HG03442 (cell line): ENCODE results near the gene TPO.

Source experiments
- ATAC-seq: cut with Tn5 transposase; IDR thresholded peaks from one replicate; pipeline ENCODE4 v1.9.1; 2021; ENCODE audit warnings: mild to moderate bottlenecking, moderate library complexity; ENCODE audit not compliant: unreplicated experiment

TPO gene

DNA sequence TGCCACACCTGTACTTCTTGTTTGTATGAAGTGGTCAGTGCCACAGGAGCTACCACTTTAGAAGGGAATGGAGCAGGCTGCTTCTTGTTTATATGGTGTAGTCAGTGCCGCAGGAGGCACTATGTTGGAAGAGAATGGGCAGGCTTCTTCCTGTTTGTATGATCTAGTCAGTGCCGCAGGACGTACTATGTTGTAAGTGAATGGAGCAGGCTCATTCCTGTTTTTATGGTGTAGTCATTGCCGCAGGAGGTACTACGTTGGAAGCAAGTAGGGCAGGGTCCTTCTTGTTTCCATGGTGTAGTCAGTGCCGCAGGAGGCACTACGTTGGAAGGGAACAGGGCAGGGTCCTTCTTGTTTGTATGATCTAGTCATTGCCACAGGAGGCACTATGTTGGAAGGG lies 27.3 kb downstream of the TPO start:
- ATAC-seq = no peak

DNA sequence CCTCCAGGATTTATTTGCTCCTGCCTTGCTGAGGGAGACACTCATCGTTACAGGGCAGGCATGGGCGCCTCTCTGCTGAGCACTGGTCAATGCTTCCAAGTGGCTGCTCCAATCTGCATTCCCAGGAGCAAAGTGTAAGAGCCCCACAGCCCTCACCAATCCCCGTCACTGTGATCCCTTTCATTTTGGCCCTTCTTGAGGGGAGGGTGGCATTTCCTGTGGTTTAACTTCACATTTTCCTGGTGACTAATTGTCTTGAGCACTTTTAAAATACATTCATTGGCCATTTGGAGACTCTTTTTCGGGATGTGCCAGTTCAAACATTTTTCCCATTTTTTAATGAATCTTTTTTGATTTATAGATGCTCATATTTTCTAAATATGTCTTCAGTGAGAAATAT lies 33.0 kb downstream of the TPO start:
- no peak for ATAC-seq

GRCh38 chr2:1448009-1448408 lies 34.7 kb downstream of the TPO start:
- no peak for ATAC-seq

GRCh38 chr2:1450915-1451314 lies 37.7 kb downstream of the TPO start:
- ATAC-seq = no peak

GRCh38 chr2:1451422-1451821 lies 38.2 kb downstream of the TPO start:
- ATAC-seq = no peak

DNA sequence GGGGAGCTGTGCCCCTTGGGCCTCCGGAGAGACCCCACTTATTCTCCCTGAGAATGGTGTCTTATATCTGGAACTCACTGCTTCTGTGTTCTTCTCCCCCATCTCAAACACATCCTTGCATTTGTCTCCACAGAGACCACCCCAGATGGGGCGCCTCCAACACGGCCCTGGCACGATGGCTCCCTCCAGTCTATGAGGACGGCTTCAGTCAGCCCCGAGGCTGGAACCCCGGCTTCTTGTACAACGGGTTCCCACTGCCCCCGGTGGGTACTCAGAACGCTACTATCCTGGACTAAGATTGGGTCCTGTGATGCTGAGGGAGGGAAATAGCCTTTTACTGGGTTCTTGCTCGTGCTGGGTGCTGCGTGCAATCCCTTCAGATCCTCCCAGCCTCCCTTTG lies 40.3 kb downstream of the TPO start:
- ATAC-seq = no peak

DNA sequence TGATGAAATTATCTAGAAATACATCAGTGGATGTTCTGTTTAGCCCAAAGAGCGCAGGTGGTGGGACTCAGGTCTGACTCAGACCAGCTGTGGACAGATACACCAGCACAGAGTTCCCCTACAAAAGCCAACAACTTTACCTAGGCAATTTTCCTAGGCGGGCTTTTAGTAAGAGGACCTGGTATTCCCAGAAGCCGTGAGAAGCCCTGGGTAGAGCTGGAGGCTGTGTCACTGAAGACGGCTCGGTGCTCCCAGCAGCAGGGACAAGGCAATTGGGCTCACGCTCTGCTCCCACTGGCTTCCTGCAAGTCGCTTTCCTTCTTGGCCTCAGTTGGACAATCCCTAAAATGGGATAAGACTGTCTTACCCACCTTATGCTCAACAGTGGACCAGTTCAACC lies 41.1 kb downstream of the TPO start:
- ATAC-seq = no peak

- no peak for ATAC-seq
These were observed 42.2 kb downstream of the TPO start for GRCh38 chr2:1455466-1455865.

GRCh38 chr2:1458432-1458831 lies 45.2 kb downstream of the TPO start:
- no peak for ATAC-seq

DNA sequence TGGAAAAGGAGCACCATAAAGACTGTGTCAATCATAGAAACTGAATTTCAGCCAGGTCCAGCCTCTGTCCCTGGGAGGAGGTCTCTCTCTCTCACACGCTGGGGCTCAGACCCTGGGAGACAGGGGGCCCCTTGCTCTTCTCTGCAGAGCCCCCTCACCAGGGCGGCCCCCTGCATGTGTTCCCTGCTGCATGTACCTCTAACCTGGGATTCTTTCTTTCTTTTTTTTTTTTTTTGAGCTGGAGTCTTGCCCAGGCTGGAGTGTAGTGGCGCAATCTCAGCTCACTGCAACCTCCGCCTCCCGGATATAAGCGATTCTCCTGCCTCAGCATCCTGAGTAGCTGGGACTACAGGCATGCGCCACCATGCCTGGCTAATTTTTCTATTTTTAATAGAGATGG lies 46.5 kb downstream of the TPO start:
- ATAC-seq = no peak

DNA sequence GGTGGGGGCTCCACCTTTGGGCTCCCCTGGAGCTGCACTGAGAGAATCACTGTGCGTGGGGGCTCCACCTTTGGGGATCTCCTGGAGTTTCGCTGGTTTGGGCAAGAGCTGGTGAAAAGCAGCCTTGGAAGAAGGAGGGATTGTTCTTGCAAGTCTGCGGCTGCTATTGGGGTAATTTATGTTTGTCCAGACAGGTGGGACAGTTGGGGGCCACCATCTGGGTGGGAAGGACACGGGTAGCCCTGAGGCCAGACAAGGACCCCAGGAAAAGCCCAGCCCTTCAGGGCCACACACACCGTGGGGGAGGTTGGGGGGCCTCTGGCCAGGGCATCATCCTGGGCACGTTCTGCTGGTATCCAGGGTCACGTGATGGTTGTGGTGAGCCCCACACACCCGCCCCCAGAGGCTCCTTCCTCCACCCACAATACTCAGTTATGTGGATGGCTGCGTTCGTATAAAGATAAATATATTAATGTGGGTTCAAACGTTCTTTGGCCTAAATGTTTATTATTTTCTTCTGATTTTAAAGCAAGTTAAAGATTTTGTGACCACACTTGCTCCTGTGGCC lies 47.7 kb downstream of the TPO start:
- ATAC-seq = no peak

- ATAC-seq = no peak
These were observed 48.5 kb downstream of the TPO start for GRCh38 chr2:1461507-1462390.

- ATAC-seq = no peak
These were observed 49.7 kb downstream of the TPO start for GRCh38 chr2:1462994-1463393.

DNA sequence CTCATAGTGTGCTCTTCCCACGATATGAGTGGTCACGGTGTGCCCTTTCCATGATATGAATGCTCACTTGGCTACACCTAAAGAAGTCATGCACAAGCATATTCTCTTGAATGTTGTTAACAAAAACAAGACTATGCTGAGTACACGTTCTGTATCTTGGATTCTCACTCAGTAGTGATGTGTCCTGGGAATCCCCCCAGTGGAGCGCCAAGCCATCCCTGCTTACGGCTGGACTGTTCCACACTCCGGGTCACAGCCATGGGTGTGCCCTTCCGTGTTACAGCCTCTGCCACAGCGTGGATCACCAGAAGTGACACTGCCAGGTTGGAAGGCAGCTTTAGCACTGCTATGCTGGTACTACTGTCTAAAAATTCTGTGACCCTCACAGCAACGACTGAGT lies 59.1 kb downstream of the TPO start:
- ATAC-seq = no peak

DNA sequence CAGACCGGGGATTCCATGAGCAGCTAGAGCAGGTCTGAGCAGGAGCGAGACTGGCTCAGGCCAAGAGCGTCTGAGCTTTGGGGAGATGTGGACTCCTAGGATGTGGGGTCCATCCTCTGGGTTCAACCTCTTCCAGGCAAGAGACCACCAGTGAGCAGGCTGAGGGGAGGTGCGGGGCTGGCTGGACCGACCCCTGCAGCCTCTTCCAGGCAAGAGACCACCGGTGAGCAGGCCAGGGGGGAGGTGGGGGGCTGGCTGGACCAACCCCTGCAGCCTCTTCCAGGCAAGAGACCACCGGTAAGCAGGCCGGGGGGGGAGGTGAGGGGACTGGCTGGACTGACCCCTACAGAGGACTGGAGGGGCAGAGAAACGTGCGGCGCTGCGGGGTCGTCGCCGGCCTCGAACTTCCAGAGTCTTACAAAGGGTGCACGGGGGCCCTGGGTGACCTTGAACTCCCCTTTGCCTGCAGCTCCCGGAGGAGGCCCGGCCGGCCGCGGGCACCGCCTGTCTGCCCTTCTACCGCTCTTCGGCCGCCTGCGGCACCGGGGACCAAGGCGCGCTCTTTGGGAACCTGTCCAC lies 63.4 kb downstream of the TPO start:
- ATAC-seq = no peak

DNA sequence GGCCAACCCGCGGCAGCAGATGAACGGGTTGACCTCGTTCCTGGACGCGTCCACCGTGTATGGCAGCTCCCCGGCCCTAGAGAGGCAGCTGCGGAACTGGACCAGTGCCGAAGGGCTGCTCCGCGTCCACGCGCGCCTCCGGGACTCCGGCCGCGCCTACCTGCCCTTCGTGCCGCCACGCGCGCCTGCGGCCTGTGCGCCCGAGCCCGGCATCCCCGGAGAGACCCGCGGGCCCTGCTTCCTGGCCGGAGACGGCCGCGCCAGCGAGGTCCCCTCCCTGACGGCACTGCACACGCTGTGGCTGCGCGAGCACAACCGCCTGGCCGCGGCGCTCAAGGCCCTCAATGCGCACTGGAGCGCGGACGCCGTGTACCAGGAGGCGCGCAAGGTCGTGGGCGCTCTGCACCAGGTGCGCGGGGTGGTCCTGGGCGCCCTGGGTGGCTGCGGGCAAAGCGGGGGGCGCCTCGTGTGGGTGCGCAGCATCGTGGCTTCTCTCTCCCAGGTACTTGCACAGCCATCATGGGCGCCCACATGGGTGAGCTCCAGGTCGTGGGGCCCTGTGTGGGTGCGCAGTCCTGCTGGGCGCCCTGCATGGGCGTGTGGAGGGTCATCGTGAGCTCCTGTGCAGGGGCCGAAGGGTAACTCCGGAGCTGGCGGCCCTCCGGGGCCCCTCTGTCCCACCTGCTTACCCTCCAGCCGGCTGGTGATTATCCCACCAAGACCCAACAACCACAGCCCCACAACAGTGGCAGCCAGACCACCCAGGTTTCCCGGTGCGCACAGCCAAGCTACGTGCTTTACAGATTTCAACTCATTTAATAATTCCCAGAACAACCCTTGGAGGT lies 64.2 kb downstream of the TPO start:
- no peak for ATAC-seq

DNA sequence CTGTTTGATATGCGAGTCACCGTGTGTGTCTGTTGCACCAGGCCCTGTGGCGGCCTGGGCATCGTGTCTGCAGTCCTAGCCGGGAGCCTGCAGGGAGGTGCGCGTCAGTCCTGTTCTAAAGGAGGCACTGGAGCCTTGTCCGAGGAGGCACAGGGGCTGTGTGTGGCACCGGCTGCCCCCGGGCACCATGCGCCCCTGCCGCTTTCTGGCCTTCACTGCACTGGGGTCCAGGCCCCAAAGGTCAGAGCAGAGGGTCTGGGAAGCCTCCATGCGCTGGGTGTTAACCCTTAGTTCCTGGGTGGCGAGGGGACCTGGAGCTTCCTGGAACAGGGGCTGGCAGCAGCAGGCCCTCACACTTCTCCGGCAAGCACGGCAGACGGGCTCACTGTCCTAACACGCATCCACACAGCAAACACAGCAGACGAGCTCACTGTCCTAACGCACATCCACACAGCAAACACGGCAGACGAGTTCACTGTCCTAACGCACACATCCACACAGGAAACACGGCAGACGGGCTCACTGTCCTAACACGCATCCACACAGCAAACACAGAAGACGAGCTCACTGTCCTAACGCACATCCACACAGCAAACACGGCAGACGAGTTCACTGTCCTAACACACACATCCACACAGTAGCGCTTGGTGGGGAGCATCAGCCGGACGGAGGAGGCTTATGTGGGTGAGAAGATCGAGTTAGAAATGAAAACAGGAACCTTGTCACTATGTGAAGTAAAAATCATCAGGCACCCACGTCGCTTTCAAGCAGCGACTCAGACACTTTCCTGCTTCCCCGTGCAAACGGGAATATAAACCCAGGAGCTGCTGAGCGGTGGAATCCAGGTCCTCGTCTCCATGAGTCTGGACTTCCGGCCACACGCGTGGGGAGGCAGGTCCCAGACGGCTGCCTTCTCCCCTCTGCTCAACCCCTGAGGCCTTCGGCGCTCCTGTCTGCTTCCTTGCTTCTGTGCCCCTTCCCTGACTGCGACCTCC lies 65.3 kb downstream of the TPO start:
- no peak for ATAC-seq

DNA sequence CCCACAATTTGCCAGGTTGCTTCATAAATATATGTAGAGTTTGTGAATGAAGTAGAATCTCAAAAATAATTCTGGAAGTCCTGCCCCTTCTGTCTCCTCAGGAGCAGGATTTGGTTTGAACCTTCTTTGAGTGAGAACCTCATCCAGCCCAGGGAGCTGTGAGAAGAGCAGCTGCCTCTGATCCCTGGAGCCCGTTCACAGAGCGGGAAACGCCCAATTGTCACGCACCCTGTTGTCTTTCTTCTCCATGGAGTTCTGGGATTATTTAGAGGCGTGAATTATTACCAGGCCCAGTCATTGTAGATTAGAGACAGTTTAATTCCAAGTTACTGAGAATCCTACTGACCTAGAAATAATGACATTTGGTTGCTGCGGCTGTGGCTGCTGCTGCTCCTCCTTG lies 66.1 kb downstream of the TPO start:
- ATAC-seq = no peak

DNA sequence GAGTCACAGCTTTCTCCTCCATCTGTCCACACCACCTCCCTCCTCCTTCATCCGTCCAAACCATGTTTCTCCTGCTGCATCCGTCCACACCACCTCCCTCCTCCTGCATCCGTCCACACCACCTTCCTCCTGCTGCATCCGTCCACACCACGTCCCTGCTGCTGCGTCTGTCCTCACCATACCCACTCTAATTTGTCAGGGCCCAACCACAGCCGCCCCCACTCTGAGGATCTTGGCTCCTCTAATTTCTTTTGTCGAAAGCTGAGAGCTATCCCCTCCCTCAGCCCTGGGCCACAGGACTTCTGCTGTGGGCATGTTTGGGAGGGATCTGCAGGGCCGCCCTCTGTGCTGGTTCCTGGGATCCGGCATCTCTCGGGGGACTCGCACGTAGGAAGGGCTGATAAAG lies 67.4 kb downstream of the TPO start:
- no peak for ATAC-seq
